Right forelimb (tissue), 1 donor: ENCODE measurements around the gene CCNI2.
"Not testable (repeated sequence)": the region's sequence is repeated elsewhere in the genome, so short reads cannot be mapped to it uniquely, and the experiment has no call there.

Experiments
- DNase-seq: peaks from one replicate; pipeline ENCODE4 v3.0.0-alpha.2; 2018

CCNI2 gene

DNA sequence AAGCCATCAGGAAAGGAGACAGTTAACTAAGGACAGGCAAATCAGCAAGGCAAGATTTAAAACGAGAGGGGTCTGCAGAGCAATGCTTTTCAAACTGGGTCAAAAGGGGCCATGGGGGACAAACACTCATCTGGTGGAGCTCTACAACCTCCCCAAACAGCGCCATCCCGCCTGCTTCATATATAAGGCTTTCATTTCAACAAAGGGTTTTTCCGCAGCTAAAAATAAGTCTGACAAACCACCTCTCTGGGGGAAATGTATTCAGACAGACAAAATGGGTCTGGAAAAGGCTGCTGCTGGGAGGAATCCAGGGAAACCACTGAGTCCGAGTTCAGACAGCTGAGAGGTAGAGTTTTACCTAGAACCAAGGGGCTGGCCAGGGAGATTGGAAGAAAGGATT lies 38.1 kb downstream of the CCNI2 start:
- DNase-seq, result no peak

- DNase-seq, result no peak
Measured at GRCh38 chr5:132785864-132786263, 38.6 kb downstream of the CCNI2 start.

GRCh38 chr5:132787076-132787475 lies 39.9 kb downstream of the CCNI2 start:
- DNase-seq, result no peak

- no peak for DNase-seq
Measured at GRCh38 chr5:132788508-132788907, 41.3 kb downstream of the CCNI2 start.

- DNase-seq, result no peak
Measured at GRCh38 chr5:132788990-132789886, 42.0 kb downstream of the CCNI2 start.

- no peak for DNase-seq
Measured at GRCh38 chr5:132790201-132790865, 43.1 kb downstream of the CCNI2 start.

- DNase-seq, result no peak
Measured at GRCh38 chr5:132791026-132791425, 43.8 kb downstream of the CCNI2 start.

GRCh38 chr5:132797651-132798050 lies 50.4 kb downstream of the CCNI2 start:
- no peak for DNase-seq

GRCh38 chr5:132799392-132799791 lies 52.2 kb downstream of the CCNI2 start:
- no peak for DNase-seq

DNA sequence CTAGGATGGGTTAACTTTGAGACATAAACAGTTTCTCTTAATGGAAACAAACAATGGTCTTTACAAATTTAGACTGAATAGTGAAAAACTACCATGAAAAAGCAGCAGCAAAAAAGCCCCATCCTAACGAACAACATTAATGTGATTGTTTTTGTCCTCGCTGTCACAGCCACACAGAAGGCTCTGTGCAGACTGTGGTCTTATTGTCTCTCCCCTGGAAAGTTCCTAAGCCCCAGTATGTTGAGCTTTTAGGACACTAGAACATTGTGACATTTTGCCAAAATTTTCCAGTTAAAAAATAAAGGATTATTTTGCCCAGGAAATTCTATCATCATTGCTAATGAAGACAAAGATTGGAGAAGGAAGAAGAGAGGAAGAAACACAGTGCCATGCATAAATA lies 53.3 kb downstream of the CCNI2 start:
- no peak for DNase-seq

GRCh38 chr5:132802044-132802684 lies 54.9 kb downstream of the CCNI2 start:
- no peak for DNase-seq

DNA sequence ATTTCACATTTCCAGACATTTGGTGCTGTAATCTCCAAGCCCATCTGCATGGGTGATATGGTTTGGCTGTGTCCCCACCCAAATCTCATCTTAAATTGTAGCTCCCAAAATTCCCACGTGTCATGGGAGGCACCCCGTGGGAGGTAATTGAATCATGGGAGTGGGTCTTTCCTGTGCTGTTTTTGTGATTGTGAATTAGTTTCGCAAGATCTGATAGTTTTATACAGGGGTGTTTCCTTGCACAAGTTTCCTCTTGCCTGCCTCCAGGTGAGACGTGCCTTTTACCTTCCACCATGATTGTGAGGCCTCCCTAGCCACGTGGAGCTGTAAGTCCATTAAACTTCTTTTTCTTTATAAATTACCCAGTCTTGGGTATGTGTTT lies 55.5 kb downstream of the CCNI2 start:
- DNase-seq, result not testable (repeated sequence)
